SU-DHL-6 (cell line): ENCODE measurements around the gene CXCR4.

ENCODE experiments used
- H2AFZ ChIP-seq: fragments of 200-600 bp; sonication (generic); 2 replicates; pipeline ENCODE4 v1.6.1; 2014; ENCODE audit warnings: low read depth, mild to moderate bottlenecking, moderate library complexity, mixed read lengths, antibody characterized with exemption, low read length; ENCODE audit not compliant: severe bottlenecking
- H3F3A ChIP-seq: fragments of 200-600 bp; shearing (Covaris generic); 2 replicates; pipeline ENCODE4 v1.6.0; 2016; ENCODE audit warnings: antibody characterized with exemption, mild to moderate bottlenecking; ENCODE audit not compliant: insufficient read depth
- H3K27ac ChIP-seq: fragments of 200-600 bp; sonication (generic); 2 replicates; pipeline ENCODE4 v1.5.1; 2016; ENCODE audit warnings: low read depth, mild to moderate bottlenecking, low read length, moderate library complexity, mixed read lengths
- H3K27me3 ChIP-seq: fragments of 200-600 bp; sonication (generic), shearing (Covaris generic); 2 replicates; pipeline ENCODE4 v1.6.0; 2014; ENCODE audit warnings: mild to moderate bottlenecking, low read length
- H3K36me3 ChIP-seq: fragments of 200-600 bp; sonication (generic); 2 replicates; pipeline ENCODE4 v1.6.1; 2014; ENCODE audit warnings: mild to moderate bottlenecking, low read length, mixed read lengths
- H3K4me2 ChIP-seq: fragments of 300-600, 200-600 bp; shearing (Covaris generic), sonication (generic); 2 replicates; pipeline ENCODE4 v1.6.0; 2014; ENCODE audit warnings: low read length, low read depth, mild to moderate bottlenecking; ENCODE audit not compliant: poor library complexity, severe bottlenecking
- H3K4me3 ChIP-seq: fragments of 200-600 bp; sonication (generic); 2 replicates; pipeline ENCODE4 v1.5.1; 2014; ENCODE audit warnings: antibody characterized with exemption, low read length, mild to moderate bottlenecking, mixed read lengths; ENCODE audit not compliant: insufficient read depth, poor library complexity, severe bottlenecking
- H3K79me2 ChIP-seq: fragments of 200-600 bp; sonication (generic); 2 replicates; pipeline ENCODE4 v1.6.1; 2014; ENCODE audit warnings: mild to moderate bottlenecking, low read length, moderate library complexity; ENCODE audit not compliant: insufficient read depth
- H3K9ac ChIP-seq: fragments of 200-600 bp; sonication (generic); 2 replicates; pipeline ENCODE4 v1.7.0; 2014; ENCODE audit warnings: mild to moderate bottlenecking, low read length
- H3K9me2 ChIP-seq: fragments of 200-600 bp; sonication (generic); replicated peaks from 2 replicates; pipeline ENCODE4 v1.6.1; 2014; ENCODE audit warnings: low read length; ENCODE audit not compliant: insufficient read depth
- H3K9me3 ChIP-seq: fragments of 200-600 bp; sonication (generic); 2 replicates; pipeline ENCODE4 v1.6.1; 2014; ENCODE audit warnings: low read length, mixed read lengths; ENCODE audit not compliant: insufficient read depth
- H4K20me1 ChIP-seq: fragments of 200-600 bp; sonication (generic); 2 replicates; pipeline ENCODE4 v1.6.1; 2014; ENCODE audit warnings: low read depth, mild to moderate bottlenecking, antibody characterized with exemption, low read length, moderate library complexity, mixed read lengths
- EZH2phosphoT487 ChIP-seq: fragments of 200-600 bp; sonication (generic), shearing (Covaris generic); conservative IDR thresholded peaks from 2 replicates; pipeline ENCODE4 v1.6.1; 2018; ENCODE audit warnings: mild to moderate bottlenecking, antibody characterized with exemption, low read length, moderate library complexity, mixed read lengths
- TF ChIP-seq, protein P1 (sequence below): fragments of 200-600 bp; sonication (generic); IDR thresholded peaks from one replicate; pipeline ENCODE4 v1.5.1; 2017; ENCODE audit warnings: antibody characterized with exemption, mild to moderate bottlenecking, low read length, moderate library complexity; ENCODE audit not compliant: insufficient read depth, poor library complexity, severe bottlenecking

CXCR4 gene

DNA sequence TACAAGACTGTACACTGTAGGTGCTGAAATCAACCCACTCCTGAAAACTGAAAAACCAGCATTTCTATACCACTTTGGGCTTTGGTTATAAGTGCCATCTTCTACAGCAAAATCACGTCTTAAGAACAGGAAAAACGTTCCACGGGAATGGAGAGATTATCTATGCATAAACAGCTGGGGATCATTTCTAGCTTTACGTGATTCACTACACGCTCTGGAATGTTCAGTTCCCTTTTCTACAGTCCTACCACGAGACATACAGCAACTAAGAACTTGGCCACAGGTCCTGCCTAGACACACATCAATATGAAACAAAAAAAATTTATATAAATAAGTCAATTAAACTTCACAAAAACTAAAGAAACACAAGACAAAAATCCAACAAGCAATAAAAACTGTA is 3.6 kb downstream of the CXCR4 start:
- Histone ChIP-seq H3K36me3 (peaks cover 39% of the 10 kb centered on the region), H3F3A (peaks cover 80% of the 10 kb centered on the region), H3K9me2 (no peaks in the 10 kb centered on the region), H3K4me3 (peak overlapping the region; percentile 89), H4K20me1 (peaks cover 20% of the 10 kb centered on the region), H3K9ac (peak overlapping the region; percentile 94), H3K27me3 (no peaks in the 10 kb centered on the region), H2AFZ (no peak overlapping the region), H3K4me2 (peak overlapping the region; percentile 84), H3K27ac (peak overlapping the region; percentile 94), H3K79me2 (peaks cover 39% of the 10 kb centered on the region), H3K9me3 (no peaks in the 10 kb centered on the region)
- TF ChIP-seq, protein P1, sequence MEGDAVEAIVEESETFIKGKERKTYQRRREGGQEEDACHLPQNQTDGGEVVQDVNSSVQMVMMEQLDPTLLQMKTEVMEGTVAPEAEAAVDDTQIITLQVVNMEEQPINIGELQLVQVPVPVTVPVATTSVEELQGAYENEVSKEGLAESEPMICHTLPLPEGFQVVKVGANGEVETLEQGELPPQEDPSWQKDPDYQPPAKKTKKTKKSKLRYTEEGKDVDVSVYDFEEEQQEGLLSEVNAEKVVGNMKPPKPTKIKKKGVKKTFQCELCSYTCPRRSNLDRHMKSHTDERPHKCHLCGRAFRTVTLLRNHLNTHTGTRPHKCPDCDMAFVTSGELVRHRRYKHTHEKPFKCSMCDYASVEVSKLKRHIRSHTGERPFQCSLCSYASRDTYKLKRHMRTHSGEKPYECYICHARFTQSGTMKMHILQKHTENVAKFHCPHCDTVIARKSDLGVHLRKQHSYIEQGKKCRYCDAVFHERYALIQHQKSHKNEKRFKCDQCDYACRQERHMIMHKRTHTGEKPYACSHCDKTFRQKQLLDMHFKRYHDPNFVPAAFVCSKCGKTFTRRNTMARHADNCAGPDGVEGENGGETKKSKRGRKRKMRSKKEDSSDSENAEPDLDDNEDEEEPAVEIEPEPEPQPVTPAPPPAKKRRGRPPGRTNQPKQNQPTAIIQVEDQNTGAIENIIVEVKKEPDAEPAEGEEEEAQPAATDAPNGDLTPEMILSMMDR: no peak
- no peak for TF ChIP-seq EZH2phosphoT487

DNA sequence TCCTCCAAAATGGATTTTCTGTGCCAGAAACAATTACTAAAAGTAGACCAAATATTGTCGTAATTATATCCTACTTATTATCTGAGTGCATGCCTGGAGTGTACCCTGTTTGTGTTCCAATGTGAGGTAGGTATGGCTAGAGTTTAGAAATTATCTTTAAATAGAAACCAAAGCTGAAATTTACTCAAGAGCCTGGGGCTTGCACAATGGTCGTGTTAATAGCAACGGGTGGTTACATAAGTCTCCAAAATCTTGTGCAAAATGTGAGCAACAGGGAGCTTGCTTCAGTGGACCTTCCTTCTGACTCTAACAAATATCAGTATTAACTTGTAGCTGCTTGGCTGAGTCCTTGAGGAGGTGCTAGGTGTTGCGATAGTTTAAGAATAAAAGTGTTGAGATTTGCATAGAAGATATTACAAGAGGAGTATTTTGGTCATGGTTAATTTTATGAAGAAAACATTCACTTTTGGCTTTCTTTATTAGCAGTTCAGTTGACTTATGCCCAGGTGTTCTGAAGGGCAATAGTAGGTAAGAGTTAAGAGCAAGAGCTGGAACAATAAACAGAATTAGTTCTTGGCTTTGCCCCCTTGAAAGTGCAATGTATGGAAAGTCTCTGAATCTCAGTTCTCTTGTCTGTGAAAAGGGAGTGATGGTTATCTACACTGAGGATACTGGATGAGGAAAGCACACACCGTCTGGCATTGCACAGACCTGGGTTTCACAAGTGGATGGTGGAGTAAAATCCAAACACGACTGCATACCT is 4.6 kb downstream of the CXCR4 start:
- Histone ChIP-seq H3F3A (peaks cover 84% of the 10 kb centered on the region), H3K4me2 (peak overlapping the region; percentile 84), H3K27me3 (no peaks in the 10 kb centered on the region), H3K9ac (0 out of 2 replicates have a peak overlapping the region, but pooled peaks have one; percentile 94), H3K27ac (peak overlapping the region; percentile 94), H3K79me2 (peaks cover 39% of the 10 kb centered on the region), H2AFZ (no peak overlapping the region), H4K20me1 (peaks cover 20% of the 10 kb centered on the region), H3K36me3 (peaks cover 39% of the 10 kb centered on the region), H3K9me2 (no peaks in the 10 kb centered on the region), H3K9me3 (no peaks in the 10 kb centered on the region), H3K4me3 (peak overlapping the region; percentile 89)
- no peak for TF ChIP-seq EZH2phosphoT487
- TF ChIP-seq, protein P1: no peak

DNA sequence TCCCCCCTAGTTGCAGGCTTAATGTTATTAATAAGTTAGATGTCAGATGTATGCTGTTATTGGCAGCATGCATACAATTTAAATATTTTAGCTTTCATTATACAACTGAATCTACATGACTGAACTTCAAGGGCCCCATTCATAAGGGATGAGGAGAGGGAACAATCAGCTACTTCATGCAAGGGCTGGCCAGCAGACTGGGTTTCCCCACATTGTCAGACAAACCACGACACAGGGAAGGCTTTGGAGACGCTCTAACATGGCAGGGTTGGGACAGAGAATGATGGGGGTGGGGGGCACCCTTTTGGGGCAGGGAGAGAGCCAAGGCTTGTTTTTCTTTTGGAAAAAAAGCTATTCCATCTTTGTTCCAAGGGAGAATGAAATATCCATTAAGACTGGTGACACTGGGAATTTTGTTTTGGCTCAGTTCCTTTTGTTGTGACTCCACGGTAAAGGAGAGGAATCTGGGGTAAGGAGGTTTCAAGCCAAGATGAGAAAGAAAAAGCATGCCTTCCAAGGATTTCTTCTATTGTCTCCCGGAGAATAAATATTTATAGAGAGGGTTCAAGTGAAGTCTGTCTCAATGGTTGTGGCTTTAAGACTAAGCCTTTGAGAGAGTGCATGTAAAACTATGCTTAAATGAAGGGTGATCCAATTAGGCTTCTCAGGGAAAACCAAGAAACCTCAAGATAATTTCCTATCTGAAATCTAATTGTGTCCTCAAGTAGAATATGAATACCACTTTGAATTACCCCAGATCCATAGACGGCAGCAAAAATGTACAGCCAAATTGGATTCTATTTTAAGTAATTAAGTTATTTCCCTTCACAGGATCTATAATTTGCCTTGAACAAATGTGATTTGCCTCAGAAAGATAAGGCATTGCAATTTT is 5.4 kb downstream of the CXCR4 start:
- Histone ChIP-seq H2AFZ (no peak overlapping the region), H3K4me2 (peak overlapping the region; percentile 84), H3F3A (peaks cover 92% of the 10 kb centered on the region), H3K9me2 (no peaks in the 10 kb centered on the region), H4K20me1 (peaks cover 20% of the 10 kb centered on the region), H3K79me2 (peaks cover 35% of the 10 kb centered on the region), H3K27me3 (no peaks in the 10 kb centered on the region), H3K9me3 (no peaks in the 10 kb centered on the region), H3K4me3 (no peak overlapping the region), H3K27ac (peak overlapping the region; percentile 94), H3K9ac (no peak overlapping the region), H3K36me3 (peaks cover 39% of the 10 kb centered on the region)
- TF ChIP-seq, protein P1: no peak
- TF ChIP-seq EZH2phosphoT487: no peak
